ENCODE measurements around the gene CKS1B. TPM values are rescaled to one million over a fixed set of nuclear protein-coding genes. Genes with fewer than 3 reads are reported as not detected.

CKS1B gene
- total and polyA plus RNA-seq, 9 of the 15 experiments (the other 6 are each of a cell fraction or from before 2014, with no cell fraction given): 215 to 1,103 (median 460) TPM

DNA sequence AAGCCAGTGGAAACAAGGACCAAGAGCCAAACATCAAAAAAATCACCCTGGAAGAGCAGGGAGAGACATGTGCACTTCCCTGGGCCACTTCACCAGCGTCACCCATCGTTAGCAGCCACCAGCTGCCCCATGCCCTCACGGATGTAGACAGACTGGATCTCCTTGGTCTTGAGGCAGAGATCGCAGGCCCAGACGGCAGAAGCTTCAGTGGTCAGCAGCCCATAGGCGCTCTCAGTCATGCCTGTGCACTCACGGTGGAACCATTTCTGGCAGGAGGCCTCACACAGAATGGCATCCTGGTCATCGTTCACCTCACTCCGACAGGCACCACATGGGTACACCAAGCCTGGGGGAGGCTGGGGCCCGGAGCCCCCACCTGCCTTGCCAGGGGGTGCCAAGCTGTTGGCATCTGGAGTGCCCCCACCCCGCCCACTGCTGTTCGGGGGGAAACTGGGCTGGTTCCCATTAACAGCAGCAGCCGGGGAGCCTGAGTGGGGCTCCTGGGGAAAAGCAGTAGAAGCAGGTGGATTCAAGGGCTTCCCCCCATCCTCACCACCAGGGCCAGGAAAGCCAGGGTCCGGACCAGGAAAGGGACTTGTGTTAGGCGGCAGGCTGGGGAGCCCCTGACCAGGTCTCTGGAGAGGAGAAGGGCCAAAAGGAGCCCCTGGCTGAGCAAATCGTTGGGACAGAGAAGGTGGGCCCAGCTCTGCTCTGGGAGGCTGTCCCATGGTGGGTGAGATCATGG is 15.6 kb upstream of the CKS1B start:
- WGBS (ENCODE audit: insufficient coverage, low coverage, missing lambda C conversion rate): 94% methylated on average over 15 of the region's 16 CpGs
- BruUV-seq (replicated peaks): no TSS peak
- no peak for FAIRE-seq
- H3K9me1 ChIP-seq (ENCODE audit: control insufficient read depth, insufficient read depth, low read length): no peaks in the 10 kb centered on the region
- no peak overlapping the region for H3K27ac ChIP-seq (ENCODE audit: extremely low read depth, low read depth, low read length)
- TF ChIP-seq, protein P1, sequence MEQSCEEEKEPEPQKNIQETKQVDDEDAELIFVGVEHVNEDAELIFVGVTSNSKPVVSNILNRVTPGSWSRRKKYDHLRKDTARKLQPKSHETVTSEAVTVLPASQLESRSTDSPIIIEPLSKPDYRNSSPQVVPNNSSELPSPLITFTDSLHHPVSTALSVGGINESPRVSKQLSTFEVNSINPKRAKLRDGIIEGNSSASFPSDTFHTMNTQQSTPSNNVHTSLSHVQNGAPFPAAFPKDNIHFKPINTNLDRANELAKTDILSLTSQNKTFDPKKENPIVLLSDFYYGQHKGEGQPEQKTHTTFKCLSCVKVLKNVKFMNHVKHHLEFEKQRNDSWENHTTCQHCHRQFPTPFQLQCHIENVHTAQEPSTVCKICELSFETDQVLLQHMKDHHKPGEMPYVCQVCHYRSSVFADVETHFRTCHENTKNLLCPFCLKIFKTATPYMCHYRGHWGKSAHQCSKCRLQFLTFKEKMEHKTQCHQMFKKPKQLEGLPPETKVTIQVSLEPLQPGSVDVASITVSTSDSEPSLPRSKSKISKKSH (CRISPR knock-in tag; IDR thresholded peaks at IDR 0.05): no peak
- TF ChIP-seq ZNF785 (CRISPR knock-in tag; IDR thresholded peaks at IDR 0.05): no peak
- no peak for TF ChIP-seq MTA1 (IDR thresholded peaks at IDR 0.05; ENCODE audit: borderline replicate concordance)
- peak; percentile 22; the same call in 1 of the 2 replicates for TF ChIP-seq POLR2G (IDR thresholded peaks at IDR 0.05; ENCODE audit: low read depth, low read length)
- peak; percentile 32 for TF ChIP-seq RBFOX2 (IDR thresholded peaks at IDR 0.05; ENCODE audit: low read depth, low read length)
- H4K20me1 ChIP-seq (replicated peaks; ENCODE audit: control insufficient read depth, insufficient read depth, low read length): no peaks in the 10 kb centered on the region
- H3K4me3 ChIP-seq: no peak overlapping the region
- POLR2A ChIA-PET: interaction anchor here (0.6 to 7.0 kb wide), 4 partner anchors 8 to 344 kb away, joined by 3 to 80 read pairs (median 12); partner anchors contain the start of genes CKS1B and SHC1
- peak overlapping the region in 1 of 2 experiments; percentile 80; a peak in 2 of 4 replicates for H3K9ac ChIP-seq (ENCODE audit: insufficient read depth in 1 of 2, low read depth in 2 of 2, low read length in 2 of 2)
- CTCF ChIA-PET (ENCODE audit: low intra/inter-chr PET ratio): interaction anchor here (0.7 kb wide), 1 partner anchor 195 kb away, joined by 3 read pairs; no protein-coding TSS in a partner anchor
- in situ Hi-C loops (cut with MboI): loop anchor here (5.0 kb wide), 1 partner anchor 103 kb away; the partner anchor contains the start of gene EFNA4
- H3K27me3 ChIP-seq (ENCODE audit: control insufficient read depth in 2 of 2, insufficient read depth in 2 of 2, low read length in 2 of 2): no peaks in the 10 kb centered on the region
- peaks cover 36% of the 10 kb centered on the region for H3K79me2 ChIP-seq (ENCODE audit: control insufficient read depth, insufficient read depth, low read length)
- H3K9me3 ChIP-seq (replicated peaks; ENCODE audit: control insufficient read depth, insufficient read depth, low read depth, low read length): no peaks in the 10 kb centered on the region
- DNase-seq (ENCODE audit: extremely low read depth in 1 of 4, low spot score in 3 of 4): no peak
- H3K36me3 ChIP-seq (ENCODE audit: control insufficient read depth, insufficient read depth, low read length): peaks cover 35% of the 10 kb centered on the region; the same call in 2 of the 3 replicates
- no peak overlapping the region for H3K4me2 ChIP-seq (ENCODE audit: insufficient read depth, low read length)
- peaks cover 34 to 53% of the 10 kb centered on the region in 2 experiments for H3K4me1 ChIP-seq (replicated peaks in 1 of 2; ENCODE audit: control insufficient read depth in 2 of 2, insufficient read depth in 2 of 2, low read length in 2 of 2)
- H2AFZ ChIP-seq (ENCODE audit: low read depth, low read length): no peak overlapping the region
- intact Hi-C loops (cut with micrococcal nuclease): no loop called here
- ATAC-seq: no peak
